CD4-positive, alpha-beta T cell treated with Interleukin-10 for 1 hour (primary cell): Measurements from ENCODE around the gene KRTAP3-2.
"Not testable (repeated sequence)": the region's sequence is repeated elsewhere in the genome, so short reads cannot be mapped to it uniquely, and the experiment has no call there.

ENCODE experiments used
- DNase-seq: peaks from one replicate; pipeline ENCODE4 v3.0.0-alpha.2; 2020

The KRTAP3-2 gene

DNA sequence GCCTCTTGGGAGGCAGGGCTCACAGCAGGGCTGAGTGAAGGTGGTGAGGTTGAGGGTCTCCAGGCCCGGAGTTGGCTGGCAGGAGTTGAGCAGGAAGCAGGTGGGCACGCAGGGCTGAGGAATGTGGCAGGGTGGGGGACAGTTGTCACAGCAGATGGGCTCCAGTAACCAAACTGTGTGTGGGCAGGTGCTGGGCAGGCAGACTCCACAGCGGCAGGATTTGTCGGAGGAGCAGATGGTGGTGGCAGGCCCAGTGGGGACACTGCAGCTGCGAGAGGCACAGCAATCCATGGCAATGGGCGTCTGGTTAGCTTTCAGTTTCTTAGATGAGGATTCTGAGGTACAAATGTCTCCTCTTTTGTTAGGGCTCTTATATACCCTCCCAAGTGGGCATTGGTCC lies at the start of gene KRTAP3-2:
Gene KRTAP3-2 (minus strand): TSS at position 344 of the 400 bp plus-strand sequence. CDS start 53 bp downstream, at position 291.
- DNase-seq = not testable (repeated sequence)

- no peak for DNase-seq
Observed at GRCh38 chr17:41049110-41049509, 49.4 kb upstream of the KRTAP3-2 start.

GRCh38 chr17:41048441-41048840 lies 48.7 kb upstream of the KRTAP3-2 start:
- DNase-seq = no peak

DNA sequence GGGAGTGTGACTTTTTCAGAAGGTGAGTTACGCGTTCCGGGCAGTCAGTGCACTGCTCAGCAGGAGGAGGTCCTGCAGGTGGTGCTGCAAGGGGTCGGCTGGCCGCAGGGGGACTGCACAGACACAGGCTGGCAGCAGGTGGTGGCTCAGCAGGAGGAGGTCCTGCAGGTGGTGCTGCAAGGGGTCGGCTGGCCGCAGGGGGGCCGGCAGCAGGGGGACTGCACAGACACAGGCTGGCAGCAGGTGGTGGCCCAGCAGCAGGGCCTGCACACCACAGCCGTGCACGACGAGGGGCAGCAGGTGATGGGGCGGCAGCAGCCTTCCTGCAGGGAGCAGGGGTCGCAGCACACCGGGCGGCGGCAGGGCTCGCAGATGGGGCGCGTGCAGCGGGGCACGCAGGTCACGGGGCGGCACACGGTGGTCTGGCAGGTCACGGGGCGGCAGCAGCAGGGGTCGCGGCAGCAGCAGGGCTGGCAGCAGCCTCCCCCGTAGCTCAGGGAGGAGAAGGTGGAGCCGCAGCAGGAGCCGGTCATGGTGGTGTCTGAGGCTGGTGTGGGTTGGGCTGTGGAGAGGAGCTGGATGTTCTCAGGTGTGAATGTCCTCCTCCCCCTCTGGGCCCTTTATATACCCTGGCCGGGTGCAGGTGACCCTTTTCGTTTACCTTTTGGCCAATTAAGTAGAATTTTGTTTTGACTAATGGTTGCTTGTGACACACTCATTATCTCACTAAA lies 47.2 kb upstream of the KRTAP3-2 start, which contains the start of gene KRTAP2-1:
Gene KRTAP2-1 (minus strand): TSS at position 582 of the 731 bp plus-strand sequence. CDS start 49 bp downstream, at position 533.
- DNase-seq = not testable (repeated sequence)

DNA sequence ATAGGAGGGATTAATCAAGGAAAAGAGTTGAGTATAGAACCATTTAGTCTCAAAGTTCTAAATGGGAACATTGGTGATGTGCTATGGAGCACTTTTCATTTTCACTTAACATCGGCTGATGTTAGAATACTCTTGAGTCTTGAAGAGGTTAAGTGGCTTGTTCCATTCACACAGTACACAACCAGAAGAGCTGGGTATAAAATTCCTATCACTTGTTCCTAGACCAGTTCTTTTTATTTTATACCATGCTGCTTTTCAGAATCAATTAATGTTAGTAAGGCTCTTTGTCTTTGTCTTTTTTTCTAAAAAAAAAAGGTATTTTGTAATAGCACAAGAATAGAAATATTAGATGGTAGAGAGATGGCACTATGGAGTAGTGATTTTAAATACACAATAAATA lies 43.2 kb upstream of the KRTAP3-2 start:
- no peak for DNase-seq

- DNase-seq = not testable (repeated sequence)
Observed at GRCh38 chr17:41040783-41041571, 41.3 kb upstream of the KRTAP3-2 start, which contains the start of gene KRTAP1-1. Gene KRTAP1-1 (minus strand): TSS chr17:41041450. CDS start chr17:41041397, 53 bp downstream.

GRCh38 chr17:41037853-41038350 lies 38.2 kb upstream of the KRTAP3-2 start:
- DNase-seq = no peak

- not testable (repeated sequence) for DNase-seq
Observed at GRCh38 chr17:41034346-41034935, 34.7 kb upstream of the KRTAP3-2 start, which contains the start of gene KRTAP1-3. Gene KRTAP1-3 (minus strand): TSS chr17:41034874. CDS start chr17:41034821, 53 bp downstream.

GRCh38 chr17:41029633-41030245 lies 30.0 kb upstream of the KRTAP3-2 start, which contains the start of gene KRTAP1-4:
Gene KRTAP1-4 (minus strand): TSS chr17:41030195. CDS start chr17:41030078, 117 bp downstream.
- no peak for DNase-seq

GRCh38 chr17:41026715-41027471 lies 27.2 kb upstream of the KRTAP3-2 start, which contains the start of gene KRTAP1-5:
Gene KRTAP1-5 (minus strand): TSS chr17:41027208. CDS start chr17:41027155, 53 bp downstream.
- DNase-seq = no peak

- no peak for DNase-seq
Observed at GRCh38 chr17:41024697-41025096, 25.0 kb upstream of the KRTAP3-2 start.

GRCh38 chr17:41020336-41020735 lies 20.6 kb upstream of the KRTAP3-2 start:
- DNase-seq = no peak

GRCh38 chr17:41019415-41019814 lies 19.7 kb upstream of the KRTAP3-2 start:
- DNase-seq = no peak

DNA sequence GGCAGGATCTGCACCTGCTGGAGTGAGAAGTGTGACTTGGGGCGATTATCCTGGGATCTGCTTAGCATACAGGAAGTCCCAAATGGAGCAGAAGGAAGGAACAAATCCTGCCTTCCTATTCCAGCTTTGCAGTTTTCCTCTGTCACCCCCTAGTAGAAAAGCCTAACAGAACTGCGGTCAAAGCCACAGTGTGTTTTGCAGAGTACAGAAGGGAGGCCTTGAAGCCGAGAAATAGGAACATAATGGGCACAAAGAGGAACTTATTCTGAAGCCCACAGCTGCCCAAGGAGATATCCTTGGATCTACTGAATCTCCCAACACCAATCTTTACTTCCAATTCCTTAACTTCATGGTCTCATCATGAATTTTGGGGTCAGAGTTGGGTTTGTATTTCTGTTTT lies 18.8 kb upstream of the KRTAP3-2 start:
- DNase-seq = no peak

GRCh38 chr17:41016578-41017215 lies 17.0 kb upstream of the KRTAP3-2 start:
- DNase-seq = no peak

- no peak for DNase-seq
Observed at GRCh38 chr17:41015454-41015853, 15.7 kb upstream of the KRTAP3-2 start.

GRCh38 chr17:41013606-41014005 lies 13.9 kb upstream of the KRTAP3-2 start:
- DNase-seq = no peak

GRCh38 chr17:41013181-41013580 lies 13.5 kb upstream of the KRTAP3-2 start:
- DNase-seq = no peak

DNA sequence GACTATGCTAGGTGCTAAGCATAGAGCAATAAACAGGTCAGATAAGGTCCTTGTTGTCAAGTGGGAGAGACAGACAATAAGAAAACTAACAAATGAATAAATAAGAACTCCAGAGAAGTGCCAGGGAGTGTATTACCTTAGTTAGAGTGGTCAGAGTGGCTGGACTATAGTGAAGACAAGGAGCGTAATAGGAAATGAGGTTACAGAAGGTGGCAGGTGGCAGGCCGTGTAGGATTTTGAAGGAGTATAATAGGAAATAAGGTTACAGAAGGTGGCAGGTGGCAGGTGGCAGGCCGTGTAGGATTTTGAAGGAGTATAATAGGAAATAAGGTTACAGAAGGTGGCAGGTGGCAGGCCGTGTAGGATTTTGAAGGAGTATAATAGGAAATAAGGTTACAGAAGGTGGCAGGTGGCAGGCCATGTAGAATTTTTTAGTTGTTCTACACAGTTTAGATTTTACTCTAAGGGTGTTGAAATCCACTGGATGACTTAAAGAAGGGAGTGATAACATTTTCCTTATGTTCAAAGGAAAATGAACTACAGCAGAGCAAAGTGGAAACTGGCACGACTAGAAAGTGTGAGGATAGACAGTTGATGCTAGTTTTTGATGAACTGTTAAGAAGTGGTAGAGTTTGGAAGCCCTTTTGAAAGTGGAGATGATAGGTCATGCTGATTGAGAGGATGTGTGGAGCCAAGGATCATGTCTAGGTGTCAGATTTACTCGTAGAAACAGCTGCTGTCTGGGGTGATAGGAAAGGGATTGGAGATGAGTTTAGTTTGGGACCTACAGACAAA lies 12.8 kb upstream of the KRTAP3-2 start:
- DNase-seq = no peak

- no peak for DNase-seq
Observed at GRCh38 chr17:41010441-41010840, 10.7 kb upstream of the KRTAP3-2 start.
